SK-MEL-5 (cell line): ENCODE data around the gene ADH7. TPM values are rescaled to one million over a fixed set of nuclear protein-coding genes. Genes with fewer than 3 reads are reported as not detected.
"Not testable (repeated sequence)": the region's sequence is repeated elsewhere in the genome, so short reads cannot be mapped to it uniquely, and the experiment has no call there.

Experiments used
- DNase-seq: peaks from one replicate; pipeline ENCODE4 v3.0.0-alpha.2; 2016; ENCODE audit warnings: low read depth, low spot score
- in situ Hi-C: cut with HindIII; loops from 2 replicates; pipeline ENCODE4 v1.10.0; 2016; ENCODE audit warnings: low sequenced_read_pairs, high pct_unique_total_duplicates, low pct_unique_long_range_greater_than_20kb
- total RNA-seq: library from RNA; depleted of rRNA; stranded (reverse); fragments of >200 nt; shearing (Covaris generic); gene quantifications from 2 replicates; pipeline ENCODE4 v1.2.3, GENCODE V29; 2014

The ADH7 gene
- total RNA-seq, 1 experiment from 2014 or later = not detected

DNA sequence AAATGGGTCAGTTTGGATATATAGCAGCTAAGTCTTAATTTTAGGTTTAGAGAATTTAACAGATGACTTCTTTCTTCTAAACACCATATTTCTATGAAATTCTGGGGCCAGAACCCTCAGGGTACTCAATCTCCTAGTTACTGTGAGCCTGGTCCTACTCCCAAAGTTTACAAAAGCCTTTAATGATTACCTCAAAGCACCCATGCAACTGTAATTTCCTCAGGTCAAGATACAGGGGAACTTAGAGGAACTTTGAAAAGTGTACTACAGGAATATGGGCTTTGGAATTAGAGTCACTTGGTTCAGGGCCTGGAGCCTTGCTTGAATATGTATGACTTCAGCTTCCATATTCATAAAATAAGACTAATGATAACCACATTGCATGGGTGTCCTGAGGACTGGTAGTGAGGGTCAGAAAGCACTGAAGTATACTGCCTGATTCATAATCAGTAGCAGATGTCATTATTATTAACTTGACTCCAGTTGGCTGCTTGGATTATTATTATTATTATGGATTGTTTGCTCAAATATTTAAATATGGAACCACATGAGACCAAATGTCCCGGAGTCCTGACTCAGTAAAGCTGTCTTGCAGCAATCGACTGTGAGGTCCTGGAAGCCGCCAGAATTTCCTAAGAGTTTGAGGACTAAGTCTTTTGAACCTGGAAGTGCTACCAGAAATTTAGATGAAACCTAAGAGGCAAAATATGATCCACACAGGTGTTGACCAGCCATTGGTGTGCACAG lies 2.0 kb upstream of the ADH7 start:
- in situ Hi-C loops = no loop called here
- no peak for DNase-seq

- DNase-seq = no peak
- in situ Hi-C loops = no loop called here
These were observed 1.3 kb upstream of the ADH7 start for GRCh38 chr4:99436462-99436861.

GRCh38 chr4:99430106-99430505 lies 5.0 kb downstream of the ADH7 start:
- DNase-seq = no peak
- in situ Hi-C loops = no loop called here

DNA sequence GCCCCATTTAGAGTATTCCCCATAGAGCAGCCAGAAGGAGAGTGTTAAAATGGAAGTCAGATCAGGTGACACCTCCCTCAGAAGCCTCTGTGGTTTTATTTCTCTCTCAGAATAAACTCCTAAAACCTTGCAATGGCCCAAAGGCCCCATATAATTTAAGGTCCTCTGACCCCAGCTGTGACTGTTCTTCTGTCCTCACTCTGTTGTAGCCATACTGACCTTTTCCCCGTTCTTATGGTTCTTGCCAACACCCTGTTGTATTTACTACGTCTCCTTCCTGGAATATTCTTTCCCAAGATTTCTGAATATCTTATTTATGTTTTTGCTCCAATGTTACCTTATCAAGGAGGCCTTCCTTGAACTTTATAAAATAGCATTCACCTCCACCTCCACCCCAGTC lies 18.0 kb downstream of the ADH7 start:
- in situ Hi-C loops = no loop called here
- DNase-seq = no peak

DNA sequence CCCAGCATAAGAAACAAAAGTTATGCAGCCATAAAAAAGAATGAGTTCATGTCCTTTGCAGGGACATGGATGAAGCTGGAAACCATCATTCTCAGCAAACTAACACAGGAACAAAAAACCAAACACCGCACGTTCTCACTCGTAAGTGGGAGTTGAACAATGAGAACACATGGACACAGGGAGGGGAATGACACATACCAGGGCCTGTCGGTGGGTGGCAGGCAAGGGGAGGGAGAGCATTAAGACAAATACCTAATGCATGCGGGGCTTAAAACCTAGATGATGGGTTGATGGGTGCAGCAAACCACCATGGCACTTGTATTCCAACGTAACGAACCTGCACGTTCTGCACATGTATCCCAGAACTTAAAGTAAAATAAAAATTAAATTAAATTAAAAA lies 19.4 kb downstream of the ADH7 start:
- peak; percentile 10 for DNase-seq
- in situ Hi-C loops = not testable (repeated sequence)

DNA sequence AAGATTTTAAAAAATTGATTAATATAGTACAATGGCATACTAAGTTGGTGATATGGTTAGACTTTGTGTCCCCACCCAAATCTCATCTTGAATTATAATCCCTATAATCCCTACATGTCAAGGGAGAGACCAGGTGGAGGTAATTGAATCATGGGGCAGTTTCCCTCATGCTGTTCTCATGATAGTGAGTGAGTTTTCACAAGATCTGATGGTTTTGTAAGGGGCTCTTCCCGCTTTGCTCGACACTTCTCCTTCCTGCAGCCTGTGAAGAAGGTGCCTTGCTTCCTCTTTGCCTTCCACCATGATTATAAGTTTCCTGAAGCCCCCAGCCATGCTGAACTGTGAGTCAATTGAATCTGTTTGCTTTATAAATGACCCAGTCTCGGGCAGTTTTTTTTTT lies 20.2 kb downstream of the ADH7 start:
- in situ Hi-C loops = not testable (repeated sequence)

DNA sequence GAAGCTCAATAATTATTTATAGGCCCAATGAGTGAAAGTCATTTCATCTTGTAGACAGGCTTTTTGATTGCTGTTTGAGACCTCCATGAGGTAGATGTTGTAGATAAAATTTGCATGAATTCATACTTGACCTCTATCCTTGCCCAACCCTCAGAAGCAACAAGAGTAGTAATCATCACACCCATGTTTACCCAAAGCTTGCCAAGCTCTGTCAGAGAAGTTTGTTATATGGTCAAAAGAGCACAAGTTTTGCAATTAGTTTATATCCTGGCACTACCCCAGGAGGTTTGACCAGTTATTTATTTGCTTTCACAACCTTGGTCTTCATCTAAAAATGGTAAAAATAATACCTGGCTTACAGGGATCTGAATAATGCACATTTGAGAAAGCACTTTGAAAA lies 20.7 kb downstream of the ADH7 start:
- in situ Hi-C loops = no loop called here
- no peak for DNase-seq

More for the DNA sequence above, 20.2 kb downstream of the ADH7 start:
- not testable (repeated sequence) for DNase-seq

DNA sequence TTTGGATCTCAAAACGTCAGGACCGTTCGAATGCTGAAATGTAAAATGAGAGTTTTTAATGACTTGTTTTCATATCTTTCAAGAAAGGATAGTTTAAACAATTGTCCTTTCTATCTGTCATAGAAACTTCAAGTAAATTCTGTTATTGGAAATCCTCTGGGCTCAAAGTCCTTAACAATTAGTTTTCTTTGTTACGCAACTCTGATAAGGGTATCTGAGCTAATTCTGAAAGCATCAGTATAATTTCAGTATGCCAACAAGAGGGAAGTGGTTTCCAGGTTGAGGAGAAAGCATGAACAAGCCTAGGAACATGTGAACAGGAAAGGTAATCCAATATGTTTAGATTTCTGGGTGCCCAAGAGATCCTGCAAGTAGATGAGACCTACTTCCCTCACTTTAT lies 22.0 kb downstream of the ADH7 start:
- no peak for DNase-seq
- in situ Hi-C loops = no loop called here

DNA sequence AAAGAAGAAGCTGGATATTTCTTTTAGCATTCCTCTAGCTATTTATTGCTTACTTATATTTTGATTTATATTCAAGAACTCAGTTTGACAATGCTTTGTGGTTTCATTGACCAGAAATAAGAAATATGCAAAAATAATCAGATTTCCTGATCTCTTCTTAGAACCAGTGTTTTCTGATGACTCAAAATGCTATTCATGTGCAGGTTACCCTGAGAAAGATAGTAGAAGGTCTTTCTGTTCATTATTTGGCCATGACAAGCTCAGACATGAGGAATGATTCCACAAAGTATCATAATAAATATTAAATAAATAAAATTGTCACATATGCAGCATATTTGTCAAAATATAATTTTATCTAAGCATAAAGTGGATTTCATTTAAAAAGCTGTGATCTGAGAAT lies 24.1 kb downstream of the ADH7 start:
- in situ Hi-C loops = no loop called here

GRCh38 chr4:99410075-99410474 lies 25.1 kb downstream of the ADH7 start:
- in situ Hi-C loops = no loop called here
- DNase-seq = no peak

More for the DNA sequence above, 24.1 kb downstream of the ADH7 start:
- DNase-seq = no peak

- no peak for DNase-seq
- in situ Hi-C loops = no loop called here
These were observed 26.8 kb downstream of the ADH7 start for GRCh38 chr4:99408346-99408745.

DNA sequence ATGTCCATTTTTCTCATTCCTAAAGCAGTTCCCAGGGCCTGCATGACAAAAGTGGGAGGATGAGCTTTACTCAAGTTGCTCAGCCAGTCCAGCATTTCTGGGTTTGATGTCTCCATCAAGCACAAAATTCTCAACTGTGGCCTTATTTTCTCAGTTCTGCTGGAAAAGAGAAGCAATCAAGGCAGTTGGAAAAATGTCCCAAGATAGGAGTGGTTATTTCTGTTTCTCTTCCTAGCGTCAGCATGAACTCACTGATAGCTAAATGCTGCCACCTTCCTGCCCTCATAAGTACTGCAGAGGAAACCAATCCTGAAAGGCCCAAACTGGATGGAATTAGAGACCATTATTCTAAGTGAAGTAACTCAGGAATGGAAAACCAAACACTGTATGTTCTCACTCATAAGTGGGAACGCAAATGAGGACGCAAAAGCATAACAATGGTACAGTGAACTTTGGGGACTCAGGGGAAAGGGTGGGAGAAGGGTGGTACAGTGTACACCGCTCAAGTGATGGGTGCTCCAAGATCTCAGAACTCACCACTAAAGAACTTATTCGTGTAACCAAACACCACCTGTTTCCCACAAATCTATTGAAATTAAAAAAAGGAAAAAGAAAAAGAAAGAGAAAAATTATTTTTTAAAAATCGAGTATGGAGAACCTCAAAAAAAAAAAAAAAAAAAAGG lies 29.6 kb downstream of the ADH7 start:
- in situ Hi-C loops = no loop called here
- peak; percentile 72 for DNase-seq

- peak; percentile 7 for DNase-seq
- in situ Hi-C loops = no loop called here
These were observed 30.4 kb downstream of the ADH7 start for GRCh38 chr4:99404595-99405287.

GRCh38 chr4:99403380-99404184 lies 31.6 kb downstream of the ADH7 start:
- no peak for DNase-seq
- in situ Hi-C loops = no loop called here

GRCh38 chr4:99402765-99403164 lies 32.4 kb downstream of the ADH7 start:
- peak; percentile 26 for DNase-seq
- in situ Hi-C loops = no loop called here

GRCh38 chr4:99400831-99401230 lies 34.3 kb downstream of the ADH7 start:
- no peak for DNase-seq
- in situ Hi-C loops = no loop called here

DNA sequence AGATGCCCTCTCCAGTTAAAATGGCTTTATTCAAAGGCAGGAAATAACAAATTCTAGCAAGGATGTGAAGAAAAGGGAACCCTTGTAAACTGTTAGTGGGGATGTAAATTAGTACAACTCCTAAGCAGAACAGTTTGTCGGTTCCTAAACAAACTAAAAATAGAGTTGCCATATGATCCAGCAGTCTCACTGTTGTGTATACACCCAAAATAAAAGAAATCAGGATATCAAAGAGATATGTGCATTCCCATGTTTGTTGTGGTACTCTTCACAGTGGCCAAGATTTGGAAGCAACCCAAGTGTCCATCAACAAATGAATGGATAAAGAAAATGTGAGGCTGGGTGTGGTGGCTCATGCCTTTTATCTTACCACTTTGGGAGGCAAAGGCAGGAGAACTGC lies 36.1 kb downstream of the ADH7 start:
- DNase-seq = no peak
- in situ Hi-C loops = no loop called here
